ENCODE measurements around the gene IRF5.
"Not testable (repeated sequence)": the region's sequence is repeated elsewhere in the genome, so short reads cannot be mapped to it uniquely, and the experiment has no call there.

IRF5 gene

GRCh38 chr7:128909625-128910568 is 27.8 kb upstream of the IRF5 start:
- H3K27ac ChIP-seq, result no peak overlapping the region
- intact Hi-C loops (cut with DNase I; ENCODE audit: low total_unique reads), result loop anchor here (10.0 kb wide), 1 partner anchor 185 kb away; no protein-coding TSS in a partner anchor
- H3K4me3 ChIP-seq, result peak overlapping the region; percentile 27 to 35
- TF ChIP-seq, protein P1, sequence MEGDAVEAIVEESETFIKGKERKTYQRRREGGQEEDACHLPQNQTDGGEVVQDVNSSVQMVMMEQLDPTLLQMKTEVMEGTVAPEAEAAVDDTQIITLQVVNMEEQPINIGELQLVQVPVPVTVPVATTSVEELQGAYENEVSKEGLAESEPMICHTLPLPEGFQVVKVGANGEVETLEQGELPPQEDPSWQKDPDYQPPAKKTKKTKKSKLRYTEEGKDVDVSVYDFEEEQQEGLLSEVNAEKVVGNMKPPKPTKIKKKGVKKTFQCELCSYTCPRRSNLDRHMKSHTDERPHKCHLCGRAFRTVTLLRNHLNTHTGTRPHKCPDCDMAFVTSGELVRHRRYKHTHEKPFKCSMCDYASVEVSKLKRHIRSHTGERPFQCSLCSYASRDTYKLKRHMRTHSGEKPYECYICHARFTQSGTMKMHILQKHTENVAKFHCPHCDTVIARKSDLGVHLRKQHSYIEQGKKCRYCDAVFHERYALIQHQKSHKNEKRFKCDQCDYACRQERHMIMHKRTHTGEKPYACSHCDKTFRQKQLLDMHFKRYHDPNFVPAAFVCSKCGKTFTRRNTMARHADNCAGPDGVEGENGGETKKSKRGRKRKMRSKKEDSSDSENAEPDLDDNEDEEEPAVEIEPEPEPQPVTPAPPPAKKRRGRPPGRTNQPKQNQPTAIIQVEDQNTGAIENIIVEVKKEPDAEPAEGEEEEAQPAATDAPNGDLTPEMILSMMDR (IDR thresholded peaks at IDR 0.05), result no peak
- peaks cover 0 to 20% (median 12%) of the 10 kb centered on the region in 4 donors for H3K4me1 ChIP-seq
- DNase-seq, result peak in 1 of 2 donors; percentile 62
- H3K9me3 ChIP-seq, result no peaks in the 10 kb centered on the region
- H3K36me3 ChIP-seq, result no peaks in the 10 kb centered on the region
- H3K27me3 ChIP-seq, result peaks cover 0 to 60% of the 10 kb centered on the region in 2 donors

DNA sequence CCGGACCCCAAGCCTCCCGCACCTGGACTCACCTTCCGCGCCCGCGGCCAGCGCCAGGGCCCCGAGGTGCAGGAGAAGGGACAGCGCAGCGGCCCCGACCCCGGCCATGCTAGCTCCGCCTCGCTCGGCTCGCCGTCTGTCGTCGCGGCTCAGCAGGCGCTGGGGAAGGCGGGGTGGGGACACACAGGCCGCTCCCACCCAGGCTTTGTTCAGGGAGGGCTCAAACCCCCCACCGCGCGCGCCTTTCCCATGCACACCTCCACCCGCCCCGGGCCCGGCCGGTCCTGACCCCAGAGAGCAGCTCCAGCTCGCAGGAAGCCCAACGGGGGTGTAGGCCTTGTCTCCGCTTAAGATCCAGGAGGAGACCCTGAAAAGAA is 27.2 kb upstream of the IRF5 start, which contains the start of gene KCP:
Gene KCP, minus strand, starts transcription at position 141 of the 377 bp plus-strand sequence. Its CDS starts 33 bp downstream, at position 108.
- Histone ChIP-seq H3K4me3 (peak within 1 kb of the TSS; percentile 27 to 35), H3K9me3 (no peaks in the 10 kb centered on the region), H3K27ac (no peak within 1 kb of the TSS), H3K27me3 (peaks cover 0 to 66% of the 10 kb centered on the region in 2 donors), H3K4me1 (peaks cover 0 to 26% (median 19%) of the 10 kb centered on the region in 4 donors), H3K36me3 (no peaks in the 10 kb centered on the region)
- TF ChIP-seq, protein P1 (IDR thresholded peaks at IDR 0.05), result no peak
- peak in 1 of 2 donors; percentile 59 for DNase-seq
- intact Hi-C loops (cut with DNase I; ENCODE audit: low total_unique reads), result no loop called here

DNA sequence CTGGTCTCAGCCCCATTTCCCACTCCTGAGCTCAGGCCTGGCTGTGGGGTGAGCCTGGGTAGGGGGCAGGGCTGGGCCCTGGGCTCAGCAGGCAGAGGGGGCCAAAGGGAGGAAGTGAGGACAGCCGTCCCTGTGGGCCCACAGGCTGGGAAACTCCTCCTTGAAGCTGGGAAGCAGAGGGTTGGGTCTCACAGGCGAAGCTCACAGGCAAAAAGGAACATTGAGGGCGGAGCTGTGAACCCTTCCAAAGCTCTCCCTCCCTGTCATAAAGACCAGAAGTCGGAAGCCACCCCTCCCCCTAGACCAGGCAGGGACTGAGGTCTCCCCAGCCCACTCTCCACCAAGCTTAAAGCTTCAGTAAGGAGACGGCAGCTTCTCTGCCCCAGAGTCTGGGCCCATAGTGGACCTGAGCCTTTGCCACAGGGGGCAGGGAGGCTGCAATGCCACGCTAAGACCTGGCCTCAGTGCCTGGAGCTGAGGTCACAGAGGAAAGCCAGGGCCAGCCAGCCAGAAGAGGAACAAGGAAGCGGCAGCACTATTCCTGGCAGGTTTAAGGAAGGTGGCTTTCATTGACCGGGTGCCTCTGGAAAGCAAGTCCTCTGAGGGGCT is 26.2 kb upstream of the IRF5 start:
- Histone ChIP-seq H3K27me3 (peaks cover 0 to 71% of the 10 kb centered on the region in 2 donors), H3K9me3 (no peaks in the 10 kb centered on the region), H3K4me1 (peaks cover 0 to 34% (median 25%) of the 10 kb centered on the region in 4 donors), H3K36me3 (no peaks in the 10 kb centered on the region), H3K4me3 (no peak overlapping the region), H3K27ac (no peak overlapping the region)
- peak; percentile 45 to 60 for DNase-seq
- intact Hi-C loops (cut with DNase I; ENCODE audit: low total_unique reads), result no loop called here
- TF ChIP-seq, protein P1 (IDR thresholded peaks at IDR 0.05), result no peak

- TF ChIP-seq, protein P1 (IDR thresholded peaks at IDR 0.05), result no peak
- peak in 1 of 2 donors; percentile 52 for DNase-seq
- Histone ChIP-seq H3K9me3 (no peaks in the 10 kb centered on the region), H3K36me3 (no peaks in the 10 kb centered on the region), H3K27me3 (peaks cover 0 to 70% of the 10 kb centered on the region in 2 donors), H3K4me1 (peaks cover 0 to 34% (median 25%) of the 10 kb centered on the region in 4 donors), H3K27ac (no peak overlapping the region), H3K4me3 (no peak overlapping the region)
- intact Hi-C loops (cut with DNase I; ENCODE audit: low total_unique reads), result no loop called here
These were observed 25.4 kb upstream of the IRF5 start for GRCh38 chr7:128912281-128912680.

- intact Hi-C loops (cut with DNase I; ENCODE audit: low total_unique reads); H3K4me3 ChIP-seq; H3K36me3 ChIP-seq; H3K27ac ChIP-seq; H3K9me3 ChIP-seq: not testable (repeated sequence)
- peaks cover 0 to 34% (median 25%) of the 10 kb centered on the region in 4 donors for H3K4me1 ChIP-seq
- H3K27me3 ChIP-seq, result peaks cover 0 to 65% of the 10 kb centered on the region in 2 donors
- peak in 1 of 2 donors; percentile 38 for DNase-seq
These were observed 24.8 kb upstream of the IRF5 start for GRCh38 chr7:128912709-128913495.

All from tibial artery (tissue), 4 donors.